H9 (cell line): ENCODE data around the gene GNAT3. TPM values are rescaled to one million over a fixed set of nuclear protein-coding genes. Genes with fewer than 3 reads are reported as not detected.

Source experiments
- DNase-seq: peaks from one replicate; pipeline ENCODE4 v3.0.0-alpha.2; 2017
- H2AFZ ChIP-seq: one replicate; pipeline ENCODE4 v1.6.1; 2013; ENCODE audit warnings: mild to moderate bottlenecking, low read length, control low read depth, moderate library complexity
- H2AK5ac ChIP-seq: 2 replicates; pipeline ENCODE4 v1.6.1; 2013; ENCODE audit warnings: low read length, control low read depth, mixed read lengths; ENCODE audit not compliant: insufficient read length
- H2BK120ac ChIP-seq: one replicate; pipeline ENCODE4 v1.6.1; 2013; ENCODE audit warnings: low read depth, mild to moderate bottlenecking, low read length, control low read depth, inconsistent platforms; ENCODE audit not compliant: poor library complexity, severe bottlenecking
- H2BK12ac ChIP-seq: 2 replicates; pipeline ENCODE4 v1.6.1; 2013; ENCODE audit warnings: low read length, control low read depth, mixed read lengths, low read depth; ENCODE audit not compliant: insufficient read length
- H2BK15ac ChIP-seq: 2 replicates; pipeline ENCODE4 v1.6.1; 2013; ENCODE audit warnings: low read depth, low read length, control low read depth
- H2BK20ac ChIP-seq: one replicate; pipeline ENCODE4 v1.6.1; 2013; ENCODE audit warnings: low read depth, mild to moderate bottlenecking, low read length, control low read depth, inconsistent platforms; ENCODE audit not compliant: poor library complexity, severe bottlenecking
- H2BK5ac ChIP-seq: 2 replicates; pipeline ENCODE4 v1.6.1; 2013; ENCODE audit warnings: low read length, control low read depth, mixed read lengths; ENCODE audit not compliant: insufficient read length
- H3K14ac ChIP-seq: 2 replicates; pipeline ENCODE4 v1.6.1; 2013; ENCODE audit warnings: low read length, control low read depth; ENCODE audit not compliant: insufficient read depth
- H3K18ac ChIP-seq: 2 replicates; pipeline ENCODE4 v1.6.1; 2013; ENCODE audit warnings: low read depth, mild to moderate bottlenecking, mixed read lengths, low read length, control low read depth; ENCODE audit not compliant: insufficient read length
- H3K23ac ChIP-seq: 2 replicates; pipeline ENCODE4 v1.6.1; 2013; ENCODE audit warnings: low read length, control low read depth, mixed read lengths, low read depth; ENCODE audit not compliant: insufficient read length
- H3K23me2 ChIP-seq: 2 replicates; pipeline ENCODE4 v1.6.1; 2013; ENCODE audit warnings: low read depth, mild to moderate bottlenecking, mixed read lengths, low read length, control low read depth; ENCODE audit not compliant: insufficient read length, poor library complexity, severe bottlenecking
- H3K27ac ChIP-seq: 2 replicates; pipeline ENCODE4 v1.5.1; 2013; ENCODE audit warnings: low read length, control low read depth, mixed read lengths, low read depth; ENCODE audit not compliant: insufficient read length
- H3K27me3 ChIP-seq: 2 replicates; pipeline ENCODE4 v1.6.1; 2013; ENCODE audit warnings: low read length, control low read depth, inconsistent platforms; ENCODE audit not compliant: insufficient read depth
- H3K4ac ChIP-seq: 2 replicates; pipeline ENCODE4 v1.6.1; 2013; ENCODE audit warnings: low read depth, mild to moderate bottlenecking, control low read depth, inconsistent platforms, low read length, moderate library complexity
- H3K4me1 ChIP-seq: 2 replicates; pipeline ENCODE4 v1.6.1; 2013; ENCODE audit warnings: low read length, control low read depth, inconsistent platforms; ENCODE audit not compliant: insufficient read depth
- H3K4me2 ChIP-seq: 2 replicates; pipeline ENCODE4 v1.6.1; 2013; ENCODE audit warnings: low read length, control low read depth, mixed read lengths; ENCODE audit not compliant: insufficient read length, insufficient read depth
- H3K56ac ChIP-seq: 2 replicates; pipeline ENCODE4 v1.6.1; 2013; ENCODE audit warnings: low read depth, mild to moderate bottlenecking, mixed read lengths, low read length, control low read depth; ENCODE audit not compliant: insufficient read length
- H3K79me1 ChIP-seq: 2 replicates; pipeline ENCODE4 v1.6.1; 2013; ENCODE audit warnings: low read depth, mild to moderate bottlenecking, moderate library complexity, low read length, control low read depth, inconsistent platforms; ENCODE audit not compliant: insufficient read depth, poor library complexity, severe bottlenecking
- H3K79me2 ChIP-seq: 2 replicates; pipeline ENCODE4 v1.6.1; 2013; ENCODE audit warnings: low read length, control low read depth, inconsistent platforms; ENCODE audit not compliant: insufficient read depth
- H3K9ac ChIP-seq: 2 replicates; pipeline ENCODE4 v1.6.1; 2013; ENCODE audit warnings: low read length, control low read depth, mixed read lengths; ENCODE audit not compliant: insufficient read length; ENCODE audit errors: extremely low read depth
- H3K9me3 ChIP-seq: one replicate; pipeline ENCODE4 v1.6.1; 2013; ENCODE audit warnings: low read depth, low read length, inconsistent platforms; ENCODE audit not compliant: control insufficient read depth
- H3T11ph ChIP-seq: one replicate; pipeline ENCODE4 v1.6.1; 2013; ENCODE audit warnings: mild to moderate bottlenecking, low read length, control low read depth, inconsistent platforms
- H4K20me1 ChIP-seq: one replicate; pipeline ENCODE4 v1.6.1; 2013; ENCODE audit not compliant: control insufficient read depth, insufficient read length, insufficient read depth
- H4K5ac ChIP-seq: 2 replicates; pipeline ENCODE4 v1.6.1; 2013; ENCODE audit warnings: low read depth, mild to moderate bottlenecking, mixed read lengths, low read length, control low read depth; ENCODE audit not compliant: insufficient read length
- H4K8ac ChIP-seq: replicated peaks from 2 replicates; pipeline ENCODE4 v1.6.1; 2013; ENCODE audit warnings: low read length, control low read depth, mixed read lengths, low read depth; ENCODE audit not compliant: insufficient read length
- H4K91ac ChIP-seq: 2 replicates; pipeline ENCODE4 v1.6.1; 2013; ENCODE audit warnings: low read depth, mild to moderate bottlenecking, moderate library complexity, mixed read lengths, low read length, control low read depth; ENCODE audit not compliant: insufficient read length
- H3K27ac Mint-ChIP-seq, 3 experiments: 2 replicates in 2 of 3; 3 replicates in 1 of 3; pipeline ENCODE4 v1.8.0; 2020 to 2021; ENCODE audit warnings: mixed read lengths in 3 of 3, mild to moderate bottlenecking in 1 of 3, moderate library complexity in 1 of 3
- H3K27me3 Mint-ChIP-seq: 2 replicates; pipeline ENCODE4 v1.8.0; 2021; ENCODE audit warnings: low read depth, mild to moderate bottlenecking, moderate library complexity, mixed read lengths
- H3K36me3 Mint-ChIP-seq, 3 experiments: 2 replicates in 2 of 3; 3 replicates in 1 of 3; pipeline ENCODE4 v1.8.0; 2020 to 2021; ENCODE audit warnings: low read depth in 3 of 3, mixed read lengths in 3 of 3; ENCODE audit not compliant: insufficient read depth in 1 of 3
- H3K4me1 Mint-ChIP-seq, 2 experiments: 2 replicates each; pipeline ENCODE4 v1.8.0; 2020; ENCODE audit warnings: mixed read lengths in 2 of 2
- H3K4me3 Mint-ChIP-seq, 2 experiments: 2 replicates in 1 of 2; 3 replicates in 1 of 2; pipeline ENCODE4 v1.8.0; 2020 to 2021; ENCODE audit warnings: mild to moderate bottlenecking in 2 of 2, mixed read lengths in 2 of 2, moderate library complexity in 1 of 2
- H3K9me3 Mint-ChIP-seq, 2 experiments: 2 replicates in 1 of 2; 3 replicates in 1 of 2; pipeline ENCODE4 v1.8.0; 2020; ENCODE audit warnings: mild to moderate bottlenecking in 2 of 2, mixed read lengths in 2 of 2, moderate library complexity in 1 of 2
- CTCF ChIP-seq: fragments of 200-600 bp; sonication (generic); conservative IDR thresholded peaks from 3 replicates; pipeline ENCODE4 v1.8.0; 2021; ENCODE audit warnings: antibody characterized with exemption, mild to moderate bottlenecking
- WGBS: extraction: QIAGEN DNeasy Blood & Tissue Kit; methylation state at CpG from one replicate; pipeline ENCODE4 v1.1.7; 2013; ENCODE audit warnings: missing lambda C conversion rate, low lambda C conversion rate, mixed read lengths; ENCODE audit not compliant: insufficient read length; ENCODE audit errors: extremely low coverage; 5-methylcytosine and 5-hydroxymethylcytosine counted together
- total RNA-seq: library from RNA; stranded (reverse); gene quantifications from 2 replicates; pipeline ENCODE4 v1.2.1, GENCODE V29; 2021

The GNAT3 gene
- total RNA-seq, 1 experiment from 2014 or later = not detected

GRCh38 chr7:80476035-80476434, 35.8 kb downstream of the GNAT3 start:
- no peak overlapping the region for H3K18ac ChIP-seq
- TF ChIP-seq CTCF = no peak
- no peak overlapping the region for H3K23ac ChIP-seq

More at GRCh38 chr7:80476035-80476434, 35.8 kb downstream of the GNAT3 start:
- Histone ChIP-seq H4K20me1 (no peaks in the 10 kb centered on the region), H3K14ac (no peak overlapping the region), H3K4me2 (no peak overlapping the region), H4K5ac (no peak overlapping the region), H3K56ac (no peak overlapping the region), H3K9ac (no peak overlapping the region), H3K79me2 (no peaks in the 10 kb centered on the region), H3T11ph (no peak overlapping the region), H3K4me1 (no peaks in the 10 kb centered on the region; the same call in 1 of the 2 replicates), H3K9me3 (no peaks in the 10 kb centered on the region), H3K27me3 (no peaks in the 10 kb centered on the region), H2BK5ac (no peak overlapping the region), H2AFZ (no peak overlapping the region), H4K8ac (no peak overlapping the region), H3K79me1 (no peaks in the 10 kb centered on the region), H2AK5ac (no peak overlapping the region), H3K23me2 (no peaks in the 10 kb centered on the region), H3K4ac (no peak overlapping the region), H2BK12ac (no peak overlapping the region), H3K27ac (no peak overlapping the region), H2BK120ac (no peak overlapping the region), H2BK15ac (no peak overlapping the region), H2BK20ac (no peak overlapping the region), H4K91ac (no peak overlapping the region)
- DNase-seq = no peak
- no peaks in the 10 kb centered on the region for H3K9me3 Mint-ChIP-seq
- H3K4me1 Mint-ChIP-seq = peaks cover 18% of the 10 kb centered on the region in 2 experiments
- H3K4me3 Mint-ChIP-seq = no peak overlapping the region
- WGBS = no CpG with 5 or more reads among the region's 1 CpG
- H3K36me3 Mint-ChIP-seq = no peaks in the 10 kb centered on the region; a peak in 1 of 7 replicates
- no peaks in the 10 kb centered on the region for H3K27me3 Mint-ChIP-seq
- no peak overlapping the region for H3K27ac Mint-ChIP-seq
